ENCODE data around the gene CPNE2.

The CPNE2 gene

DNA sequence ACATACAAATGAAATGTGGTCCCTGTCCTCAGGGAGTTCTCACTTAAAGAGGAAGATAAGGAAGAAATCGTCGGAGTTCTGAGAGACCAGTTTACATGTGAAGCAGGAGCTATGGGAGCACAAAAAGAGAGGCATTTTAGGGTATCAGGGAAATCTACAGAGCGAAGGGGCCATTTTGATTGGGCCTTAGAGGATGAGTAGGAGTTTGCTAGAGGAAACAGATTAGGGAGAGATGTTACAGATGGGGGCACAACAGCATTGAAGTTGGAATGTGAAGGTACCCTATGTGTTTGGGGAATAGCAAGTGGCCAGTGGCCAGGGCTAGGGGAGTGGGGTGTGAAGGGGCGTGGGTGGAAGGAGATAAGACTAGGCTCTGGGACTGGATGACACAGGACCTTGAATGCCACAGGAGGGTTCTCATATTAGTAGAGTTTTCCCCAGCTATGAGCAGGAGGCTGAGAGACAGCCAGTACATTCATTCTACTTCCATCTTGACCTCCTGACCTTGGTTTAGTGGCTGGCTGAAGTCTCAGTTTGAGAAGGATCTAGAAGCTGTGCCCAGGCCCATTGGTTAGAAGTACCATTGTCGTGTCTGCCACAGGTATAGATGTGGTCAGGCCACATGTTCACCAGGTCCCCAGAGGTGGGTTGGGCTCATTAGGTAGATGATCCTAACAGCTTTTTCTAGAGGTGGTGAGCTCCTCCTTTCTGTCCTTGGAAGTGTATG, 34.8 kb downstream of the CPNE2 start:
- DNase-seq (ENCODE audit: low spot score), result no peak
- in situ Hi-C loops (cut with MboI; ENCODE audit: low sequenced_read_pairs, unreplicated experiment), result no loop called here
- TF ChIP-seq CTCF (IDR thresholded peaks at IDR 0.05; ENCODE audit: borderline replicate concordance, control extremely low read depth, extremely low read depth, insufficient read depth, missing control alignments), result no peak

GRCh38 chr16:57127836-57128235, 35.5 kb downstream of the CPNE2 start:
- no peak for DNase-seq (ENCODE audit: low spot score)
- no peak for TF ChIP-seq CTCF (IDR thresholded peaks at IDR 0.05; ENCODE audit: borderline replicate concordance, control extremely low read depth, extremely low read depth, insufficient read depth, missing control alignments)
- in situ Hi-C loops (cut with MboI; ENCODE audit: low sequenced_read_pairs, unreplicated experiment), result no loop called here

DNA sequence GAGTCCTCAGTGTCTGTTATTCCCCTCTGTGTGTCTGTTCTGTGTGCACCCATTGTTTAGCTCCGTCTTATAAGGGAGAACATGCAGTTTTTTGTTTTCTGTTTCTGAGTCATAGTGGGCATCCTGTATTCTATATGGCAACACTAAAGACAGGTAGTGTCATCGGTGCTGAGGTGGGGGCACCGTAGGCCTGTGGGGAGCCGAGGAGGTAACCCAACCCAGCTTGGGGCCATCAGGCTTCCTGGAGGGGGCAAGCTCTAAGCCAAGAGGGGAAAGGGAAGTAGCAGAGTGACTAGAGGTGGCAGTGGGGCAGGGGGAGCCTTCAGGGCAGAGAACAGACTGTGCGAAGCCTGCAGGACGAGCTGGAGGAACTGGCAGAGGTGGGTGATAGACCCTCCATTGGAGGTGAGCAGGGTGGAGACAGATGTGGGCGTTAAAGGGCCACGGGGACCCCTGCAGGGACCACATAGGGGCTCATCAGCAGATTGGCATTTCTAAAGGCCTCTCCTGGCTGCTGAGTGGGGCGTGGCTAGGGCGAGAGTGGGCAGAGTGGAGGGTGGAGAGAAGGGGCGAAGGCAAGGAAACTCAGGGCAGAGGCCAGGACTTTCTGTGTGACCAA, 36.5 kb downstream of the CPNE2 start:
- no peak for DNase-seq (ENCODE audit: low spot score)
- in situ Hi-C loops (cut with MboI; ENCODE audit: low sequenced_read_pairs, unreplicated experiment), result no loop called here
- TF ChIP-seq CTCF (IDR thresholded peaks at IDR 0.05; ENCODE audit: borderline replicate concordance, control extremely low read depth, extremely low read depth, insufficient read depth, missing control alignments), result no peak

GRCh38 chr16:57130950-57131321, 38.6 kb downstream of the CPNE2 start:
- in situ Hi-C loops (cut with MboI; ENCODE audit: low sequenced_read_pairs, unreplicated experiment), result no loop called here

GRCh38 chr16:57131351-57131970, 39.1 kb downstream of the CPNE2 start:
- TF ChIP-seq CTCF (IDR thresholded peaks at IDR 0.05; ENCODE audit: borderline replicate concordance, control extremely low read depth, extremely low read depth, insufficient read depth, missing control alignments), result no peak
- DNase-seq (ENCODE audit: low spot score), result no peak
- in situ Hi-C loops (cut with MboI; ENCODE audit: low sequenced_read_pairs, unreplicated experiment), result no loop called here

More at GRCh38 chr16:57130950-57131321, 38.6 kb downstream of the CPNE2 start:
- DNase-seq (ENCODE audit: low spot score), result no peak
- no peak for TF ChIP-seq CTCF (IDR thresholded peaks at IDR 0.05; ENCODE audit: borderline replicate concordance, control extremely low read depth, extremely low read depth, insufficient read depth, missing control alignments)

GRCh38 chr16:57132470-57132869, 40.1 kb downstream of the CPNE2 start:
- TF ChIP-seq CTCF (IDR thresholded peaks at IDR 0.05; ENCODE audit: borderline replicate concordance, control extremely low read depth, extremely low read depth, insufficient read depth, missing control alignments), result no peak
- in situ Hi-C loops (cut with MboI; ENCODE audit: low sequenced_read_pairs, unreplicated experiment), result no loop called here
- DNase-seq (ENCODE audit: low spot score), result no peak
